Naive thymus-derived CD4-positive, alpha-beta T cell (primary cell): ENCODE measurements around the gene OGT. TPM values are rescaled to one million over a fixed set of nuclear protein-coding genes. Genes with fewer than 3 reads are reported as not detected.

Experiments used
- ATAC-seq: fragments of 150-1000 bp; cut with Tn5 transposase; 2 replicates; pipeline ENCODE4 v1.10.0; 2021; ENCODE audit warnings: mild to moderate bottlenecking, moderate library complexity
- CTCF ChIA-PET: fragments of 350-600 bp; sonication (Branson Sonifier 250); formaldehyde crosslinking; loops from one replicate; lab custom pipeline; 2021; ENCODE audit warnings: antibody characterized with exemption; lab: Charles Lee
- POLR2A ChIA-PET: fragments of 350-600 bp; sonication (Branson Sonifier 250); formaldehyde crosslinking; loops from one replicate; lab custom pipeline; 2021; ENCODE audit warnings: antibody characterized with exemption, inconsistent platforms; lab: Charles Lee
- DNase-seq, 9 donors: peaks; one replicate each; pipeline versions ENCODE4 v3.0.0 to v3.0.0-alpha.2; 2020 to 2022; ENCODE audit warnings: mixed read lengths in 1 of 9
- H3K27ac ChIP-seq: one replicate; pipeline ENCODE4 v1.7.0; 2013; ENCODE audit warnings: mild to moderate bottlenecking, low read depth, low read length, moderate library complexity
- H3K27me3 ChIP-seq, 2 donors: one replicate each; pipeline ENCODE4 v1.7.0; 2013; ENCODE audit warnings: low read length in 2 of 2, mild to moderate bottlenecking in 2 of 2, moderate library complexity in 2 of 2; ENCODE audit not compliant: control insufficient read depth in 2 of 2, insufficient read depth in 2 of 2
- H3K36me3 ChIP-seq, 3 experiments: 1 replicate in 2 of 3; 2 replicates in 1 of 3; pipeline ENCODE4 v1.7.0; 2013; ENCODE audit warnings: low read length in 3 of 3, mild to moderate bottlenecking in 3 of 3, moderate library complexity in 1 of 3; ENCODE audit not compliant: insufficient read depth in 3 of 3, control insufficient read depth in 2 of 3
- H3K4me1 ChIP-seq, 2 donors: one replicate each; pipeline ENCODE4 v1.7.0; 2013; ENCODE audit warnings: low read length in 2 of 2, mild to moderate bottlenecking in 2 of 2, moderate library complexity in 1 of 2; ENCODE audit not compliant: control insufficient read depth in 2 of 2, insufficient read depth in 2 of 2
- H3K4me3 ChIP-seq: 2 replicates; pipeline ENCODE4 v1.7.0; 2013; ENCODE audit warnings: mild to moderate bottlenecking, low read length
- H3K9me3 ChIP-seq, 3 experiments: 1 replicate in 2 of 3; 2 replicates in 1 of 3; pipeline ENCODE4 v1.7.0; 2013; ENCODE audit warnings: low read length in 3 of 3; ENCODE audit not compliant: control insufficient read depth in 2 of 3
- H3K27ac Mint-ChIP-seq, 9 donors: one replicate each; pipeline ENCODE4 v1.8.0; 2020 to 2022; ENCODE audit warnings: mixed read lengths in 9 of 9, mild to moderate bottlenecking in 8 of 9, moderate library complexity in 5 of 9, inconsistent platforms in 2 of 9
- H3K27me3 Mint-ChIP-seq, 5 donors: one replicate each; pipeline ENCODE4 v1.8.0; 2021 to 2022; ENCODE audit warnings: mixed read lengths in 5 of 5, mild to moderate bottlenecking in 1 of 5
- H3K36me3 Mint-ChIP-seq, 5 donors: one replicate each; pipeline ENCODE4 v1.8.0; 2020 to 2022; ENCODE audit warnings: mixed read lengths in 5 of 5, mild to moderate bottlenecking in 3 of 5, inconsistent platforms in 1 of 5
- H3K4me1 Mint-ChIP-seq, 7 donors: one replicate each; pipeline ENCODE4 v1.8.0; 2020 to 2022; ENCODE audit warnings: mixed read lengths in 7 of 7, mild to moderate bottlenecking in 3 of 7, inconsistent platforms in 1 of 7
- H3K4me3 Mint-ChIP-seq, 10 donors: one replicate each; pipeline ENCODE4 v1.8.0; 2020 to 2022; ENCODE audit warnings: mild to moderate bottlenecking in 10 of 10, mixed read lengths in 10 of 10, moderate library complexity in 6 of 10, inconsistent platforms in 2 of 10
- H3K9me3 Mint-ChIP-seq, 11 donors: one replicate each; pipeline ENCODE4 v1.8.0; 2020 to 2022; ENCODE audit warnings: mixed read lengths in 11 of 11, mild to moderate bottlenecking in 4 of 11, inconsistent platforms in 1 of 11, moderate library complexity in 1 of 11
- intact Hi-C, 2 donors: fragments of 100-400 bp; cut with micrococcal nuclease; formaldehyde crosslinking; loops; one replicate each; pipeline ENCODE4 v1.15.1; 2023
- polyA plus RNA-seq, 2 donors: library from polyadenylated mRNA; unstranded; fragments of 300-500 nt; fragmentation: Illumina TruSeq; gene quantifications; one replicate each; pipeline ENCODE4 v1.2.3, GENCODE V29; 2021
- total RNA-seq, 6 experiments: library from RNA in 5 of 6; stranded (reverse) in 5 of 6; gene quantifications; 1 replicate in 5 of 6; 2 replicates in 1 of 6; pipeline ENCODE4 v1.2.3 and lab custom pipeline; 2021 to 2026

OGT gene
- total and polyA plus RNA-seq, 7 experiments from 2014 or later, result 30.5 to 520 (median 346) TPM

- Histone ChIP-seq H3K4me3 (peak overlapping the region; percentile 52), H3K27ac (peak overlapping the region; percentile 9), H3K4me1 (peaks cover 29 to 34% of the 10 kb centered on the region in 2 donors), H3K36me3 (peaks cover 0 to 14% (median 0%) of the 10 kb centered on the region in 3 experiments), H3K27me3 (no peaks in the 10 kb centered on the region), H3K9me3 (no peaks in the 10 kb centered on the region)
- peak overlapping the region in 6 of 9 donors; percentile 11 to 92 (median 66) for H3K27ac Mint-ChIP-seq
- CTCF ChIA-PET, result no interaction called here
- peaks cover 19 to 77% (median 57%) of the 10 kb centered on the region in 7 donors for H3K4me1 Mint-ChIP-seq
- ATAC-seq (no peak), DNase-seq (no peak)
- H3K27me3 Mint-ChIP-seq, result no peaks in the 10 kb centered on the region
- POLR2A ChIA-PET, result interaction anchor here (1.5 kb wide), 1 partner anchor 10 kb away, joined by 7 read pairs; no protein-coding TSS in a partner anchor
- H3K9me3 Mint-ChIP-seq, result no peaks in the 10 kb centered on the region
- H3K36me3 Mint-ChIP-seq, result peaks cover 0 to 31% (median 8%) of the 10 kb centered on the region in 5 donors
- H3K4me3 Mint-ChIP-seq, result peak overlapping the region in 9 of 10 donors; percentile 39 to 92 (median 64)
- intact Hi-C loops, result loop anchor here (1.0 to 2.0 kb wide), 4 partner anchors 8 to 85 kb away; partner anchors contain the start of gene OGT (in 1 of the 2)
These were observed 84.8 kb downstream of the OGT start for GRCh38 chrX:71617742-71618141.

GRCh38 chrX:71618303-71618721 is 85.4 kb downstream of the OGT start, which contains the start of gene CXCR3:
Gene CXCR3 (minus strand): TSS chrX:71618511. CDS start chrX:71618449, 62 bp downstream.
- CTCF ChIA-PET, result no interaction called here
- POLR2A ChIA-PET, result interaction anchor here (1.5 kb wide), 1 partner anchor 11 kb away, joined by 7 read pairs; no protein-coding TSS in a partner anchor
- H3K36me3 ChIP-seq, result peaks cover 0 to 10% (median 0%) of the 10 kb centered on the region in 3 experiments
- H3K36me3 Mint-ChIP-seq, result peaks cover 0 to 29% (median 8%) of the 10 kb centered on the region in 5 donors
- H3K9me3 Mint-ChIP-seq, result no peaks in the 10 kb centered on the region
- peak; percentile 54 for ATAC-seq
- peak in 6 of 9 donors; percentile 11 to 74 (median 26) for DNase-seq
- peaks cover 35 to 39% of the 10 kb centered on the region in 2 donors for H3K4me1 ChIP-seq
- peaks cover 25 to 77% (median 63%) of the 10 kb centered on the region in 7 donors for H3K4me1 Mint-ChIP-seq
- H3K27ac ChIP-seq, result peak within 1 kb of the TSS; percentile 45
- H3K4me3 Mint-ChIP-seq, result peak within 1 kb of the TSS; percentile 60 to 92 (median 68)
- H3K27me3 Mint-ChIP-seq, result no peaks in the 10 kb centered on the region
- intact Hi-C loops, result loop anchor here (1.0 to 2.0 kb wide), 4 partner anchors 9 to 86 kb away; partner anchors contain the start of gene OGT (in 1 of the 2)
- H3K27me3 ChIP-seq, result no peaks in the 10 kb centered on the region
- H3K27ac Mint-ChIP-seq, result peak within 1 kb of the TSS; percentile 64 to 92 (median 77)
- H3K9me3 ChIP-seq, result no peaks in the 10 kb centered on the region
- H3K4me3 ChIP-seq, result peak within 1 kb of the TSS; percentile 52

- peak overlapping the region; percentile 52 for H3K4me3 ChIP-seq
- H3K27ac ChIP-seq, result peak overlapping the region; percentile 45
- ChIA-PET POLR2A (interaction anchor here (1.5 kb wide), 1 partner anchor 11 kb away, joined by 7 read pairs; no protein-coding TSS in a partner anchor), CTCF (interaction anchor here (0.6 kb wide), 1 partner anchor 70 kb away, joined by 3 read pairs; no protein-coding TSS in a partner anchor)
- Mint-ChIP-seq H3K4me1 (peaks cover 30 to 77% (median 67%) of the 10 kb centered on the region in 7 donors), H3K36me3 (peaks cover 0 to 29% (median 8%) of the 10 kb centered on the region in 5 donors), H3K4me3 (peak overlapping the region in 9 of 10 donors; percentile 60 to 92 (median 68)), H3K27ac (peak overlapping the region in 8 of 9 donors; percentile 5 to 91 (median 68)), H3K9me3 (no peaks in the 10 kb centered on the region), H3K27me3 (no peaks in the 10 kb centered on the region)
- H3K27me3 ChIP-seq, result no peaks in the 10 kb centered on the region
- intact Hi-C loops, result loop anchor here (1.0 to 2.0 kb wide), 4 partner anchors 9 to 86 kb away; partner anchors contain the start of gene OGT (in 1 of the 2)
- no peak for ATAC-seq
- no peak for DNase-seq
- no peaks in the 10 kb centered on the region for H3K9me3 ChIP-seq
- peaks cover 40 to 44% of the 10 kb centered on the region in 2 donors for H3K4me1 ChIP-seq
- peaks cover 0 to 6% (median 0%) of the 10 kb centered on the region in 3 experiments for H3K36me3 ChIP-seq
These were observed 85.9 kb downstream of the OGT start for GRCh38 chrX:71618787-71619186.

- CTCF ChIA-PET, result interaction anchor here (0.6 kb wide), 1 partner anchor 70 kb away, joined by 3 read pairs; no protein-coding TSS in a partner anchor
- intact Hi-C loops, result loop anchor here (2.0 kb wide), 3 partner anchors 18 to 86 kb away; partner anchors contain the start of gene OGT (in 1 of the 2)
- H3K4me1 ChIP-seq, result peaks cover 43 to 48% of the 10 kb centered on the region in 2 donors
- no peak overlapping the region for H3K4me3 ChIP-seq
- peaks cover 0 to 29% (median 8%) of the 10 kb centered on the region in 5 donors for H3K36me3 Mint-ChIP-seq
- peak in 2 of 9 donors; percentile 50 to 59 for DNase-seq
- no peaks in the 10 kb centered on the region for H3K27me3 ChIP-seq
- peaks cover 0 to 6% (median 0%) of the 10 kb centered on the region in 3 experiments for H3K36me3 ChIP-seq
- ATAC-seq, result peak; percentile 48
- H3K27me3 Mint-ChIP-seq, result no peaks in the 10 kb centered on the region
- POLR2A ChIA-PET, result no interaction called here
- peaks cover 30 to 80% (median 71%) of the 10 kb centered on the region in 7 donors for H3K4me1 Mint-ChIP-seq
- H3K9me3 Mint-ChIP-seq, result no peaks in the 10 kb centered on the region
- H3K4me3 Mint-ChIP-seq, result peak overlapping the region in 6 of 10 donors; percentile 54 to 92 (median 62)
- H3K27ac ChIP-seq, result no peak overlapping the region
- H3K27ac Mint-ChIP-seq, result peak overlapping the region in 8 of 9 donors; percentile 15 to 91 (median 77)
- H3K9me3 ChIP-seq, result no peaks in the 10 kb centered on the region
These were observed 86.3 kb downstream of the OGT start for GRCh38 chrX:71619193-71619592.

- Histone ChIP-seq H3K27me3 (no peaks in the 10 kb centered on the region), H3K36me3 (no peaks in the 10 kb centered on the region), H3K9me3 (no peaks in the 10 kb centered on the region), H3K4me3 (no peak overlapping the region), H3K27ac (peak overlapping the region; percentile 19), H3K4me1 (peaks cover 43 to 53% of the 10 kb centered on the region in 2 donors)
- ChIA-PET POLR2A (interaction anchor here (0.9 kb wide), 1 partner anchor 35 kb away, joined by 3 read pairs; no protein-coding TSS in a partner anchor), CTCF (no interaction called here)
- Mint-ChIP-seq H3K4me1 (peaks cover 30 to 79% (median 71%) of the 10 kb centered on the region in 7 donors), H3K36me3 (peaks cover 0 to 27% (median 5%) of the 10 kb centered on the region in 5 donors), H3K27me3 (no peaks in the 10 kb centered on the region), H3K27ac (peak overlapping the region in 4 of 9 donors; percentile 48 to 91 (median 71)), H3K9me3 (no peaks in the 10 kb centered on the region), H3K4me3 (peak overlapping the region in 1 of 10 donors; percentile 43)
- intact Hi-C loops, result loop anchor here (2.0 kb wide), 3 partner anchors 17 to 87 kb away; partner anchors contain the start of gene OGT (in 1 of the 2)
- DNase-seq (no peak), ATAC-seq (no peak)
These were observed 87.1 kb downstream of the OGT start for GRCh38 chrX:71619986-71620385.

GRCh38 chrX:71621603-71622002 is 88.7 kb downstream of the OGT start:
- ChIA-PET POLR2A (interaction anchor here (0.6 kb wide), 1 partner anchor 59 kb away, joined by 3 read pairs; no protein-coding TSS in a partner anchor), CTCF (interaction anchor here (0.6 to 2.3 kb wide), 2 partner anchors 29 to 203 kb away, joined by 5 read pairs; no protein-coding TSS in a partner anchor)
- ATAC-seq (no peak), DNase-seq (no peak)
- Mint-ChIP-seq H3K4me3 (peak overlapping the region in 1 of 10 donors; percentile 37), H3K9me3 (no peaks in the 10 kb centered on the region), H3K27ac (peak overlapping the region in 7 of 9 donors; percentile 31 to 92 (median 69)), H3K36me3 (peaks cover 0 to 18% (median 0%) of the 10 kb centered on the region in 5 donors), H3K27me3 (no peaks in the 10 kb centered on the region), H3K4me1 (peaks cover 25 to 74% (median 63%) of the 10 kb centered on the region in 7 donors)
- intact Hi-C loops, result loop anchor here (1.0 to 2.0 kb wide), 3 partner anchors 12 to 31 kb away; no protein-coding TSS in a partner anchor
- H3K4me1 ChIP-seq, result peaks cover 43 to 46% of the 10 kb centered on the region in 2 donors
- H3K9me3 ChIP-seq, result no peaks in the 10 kb centered on the region
- no peak overlapping the region for H3K27ac ChIP-seq
- H3K36me3 ChIP-seq, result no peaks in the 10 kb centered on the region
- H3K27me3 ChIP-seq, result no peaks in the 10 kb centered on the region
- no peak overlapping the region for H3K4me3 ChIP-seq
